BJ (cell line): ENCODE measurements around the gene SULF2. TPM values are rescaled to one million over a fixed set of nuclear protein-coding genes. Genes with fewer than 3 reads are reported as not detected.

Experiments used
- CTCF ChIA-PET: fragments of 350-600 bp; formaldehyde crosslinking; extraction: SDS; loops from one replicate; lab custom pipeline; 2021; ENCODE audit warnings: antibody characterized with exemption, inconsistent platforms; lab: Yijun Ruan, JAX
- POLR2A ChIA-PET: fragments of 300-600 bp; sonication (Branson Sonifier 250); formaldehyde crosslinking; extraction: SDS; loops from one replicate; lab custom pipeline; 2021; ENCODE audit warnings: antibody characterized with exemption; lab: Charles Lee
- DNase-seq: peaks from one replicate; pipeline ENCODE4 v3.0.0-alpha.2; 2011; ENCODE audit warnings: low read depth
- H3K27me3 ChIP-seq: 2 replicates; pipeline ENCODE4 v1.6.0; 2011; ENCODE audit warnings: low read length; ENCODE audit not compliant: control insufficient read depth, insufficient read depth
- H3K36me3 ChIP-seq: 2 replicates; pipeline ENCODE4 v1.5.1; 2011; ENCODE audit warnings: low read length; ENCODE audit not compliant: control insufficient read depth, insufficient read depth
- H3K4me3 ChIP-seq: 2 replicates; pipeline ENCODE4 v1.5.1; 2011; ENCODE audit warnings: low read depth, mild to moderate bottlenecking, control low read depth, low read length
- CTCF ChIP-seq: IDR thresholded peaks from 2 replicates; pipeline ENCODE4 v1.5.1; 2011; ENCODE audit warnings: low read depth, mild to moderate bottlenecking, control low read depth, inconsistent platforms, low read length, moderate library complexity; ENCODE audit not compliant: insufficient read depth
- polyA plus RNA-seq: library from polyadenylated mRNA; depleted of rRNA; stranded (reverse); fragments of >200 nt; gene quantifications from 2 replicates; pipeline ENCODE4 v1.2.3, GENCODE V29; 2011

The SULF2 gene
- polyA plus RNA-seq, 1 experiment: 13.2 TPM

DNA sequence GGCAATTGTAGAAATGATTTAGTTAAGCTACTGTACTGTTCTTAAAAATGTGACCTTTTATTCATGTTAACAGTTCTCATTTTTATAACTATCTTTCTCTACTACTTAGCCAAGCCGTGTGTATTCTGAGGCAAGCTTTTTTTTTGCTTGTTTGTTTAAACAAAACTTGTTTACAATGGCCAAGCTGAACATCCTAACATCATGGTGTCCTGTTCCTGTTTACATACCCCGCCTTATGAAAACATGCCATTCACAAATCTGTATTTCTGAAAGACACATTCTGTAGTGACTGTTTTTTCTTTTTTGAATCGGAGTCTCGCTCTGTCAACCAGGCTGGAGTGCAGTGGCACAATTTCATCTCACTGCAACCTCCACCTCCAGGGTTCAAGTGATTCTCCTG is 142.7 kb downstream of the SULF2 start:
- CTCF ChIA-PET: interaction anchor here (0.9 kb wide), 1 partner anchor 10 kb away, joined by 4 read pairs; no protein-coding TSS in a partner anchor
- no peak for TF ChIP-seq CTCF
- POLR2A ChIA-PET: no interaction called here

DNA sequence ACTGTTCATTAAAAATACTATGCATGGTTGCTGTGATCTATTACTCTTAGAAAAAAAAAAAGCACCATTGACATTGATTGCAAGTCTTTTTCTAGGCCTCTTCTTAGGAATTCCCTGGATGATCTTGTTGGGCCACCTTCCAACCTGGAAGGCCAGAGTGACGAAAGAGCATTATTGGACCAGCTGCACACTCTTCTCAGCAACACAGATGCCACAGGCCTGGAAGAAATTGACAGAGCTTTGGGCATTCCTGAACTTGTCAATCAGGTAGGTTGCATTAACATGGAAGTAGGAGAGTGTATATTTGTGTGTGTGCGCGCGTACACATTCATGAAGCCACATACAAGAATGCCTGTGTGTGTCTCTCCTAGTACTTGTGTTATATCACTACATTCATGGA is 143.2 kb downstream of the SULF2 start:
- CTCF ChIA-PET: interaction anchor here (0.9 kb wide), 1 partner anchor 10 kb away, joined by 4 read pairs; no protein-coding TSS in a partner anchor
- Histone ChIP-seq H3K36me3 (peaks cover 8% of the 10 kb centered on the region), H3K27me3 (no peaks in the 10 kb centered on the region), H3K4me3 (no peak overlapping the region)
- no peak for TF ChIP-seq CTCF
- POLR2A ChIA-PET: no interaction called here
- DNase-seq: no peak

More for the DNA sequence above, 142.7 kb downstream of the SULF2 start:
- H3K4me3 ChIP-seq: no peak overlapping the region
- DNase-seq: no peak
- peaks cover 8% of the 10 kb centered on the region for H3K36me3 ChIP-seq
- H3K27me3 ChIP-seq: no peaks in the 10 kb centered on the region

- ChIA-PET POLR2A (no interaction called here), CTCF (no interaction called here)
- no peak overlapping the region for H3K4me3 ChIP-seq
- DNase-seq: no peak
- no peaks in the 10 kb centered on the region for H3K27me3 ChIP-seq
- H3K36me3 ChIP-seq: peaks cover 13% of the 10 kb centered on the region
- no peak for TF ChIP-seq CTCF
These were observed 146.4 kb downstream of the SULF2 start for GRCh38 chr20:47638851-47639250.

- POLR2A ChIA-PET: no interaction called here
- no peak for DNase-seq
- no peak for TF ChIP-seq CTCF
- Histone ChIP-seq H3K36me3 (peaks cover 13% of the 10 kb centered on the region), H3K27me3 (no peaks in the 10 kb centered on the region), H3K4me3 (no peak overlapping the region)
- CTCF ChIA-PET: no interaction called here
These were observed 150.0 kb downstream of the SULF2 start for GRCh38 chr20:47635256-47635655.

GRCh38 chr20:47631078-47631477 is 154.2 kb downstream of the SULF2 start:
- DNase-seq: no peak
- H3K4me3 ChIP-seq: no peak overlapping the region
- no peak for TF ChIP-seq CTCF
- no peaks in the 10 kb centered on the region for H3K27me3 ChIP-seq
- peaks cover 12% of the 10 kb centered on the region for H3K36me3 ChIP-seq
- CTCF ChIA-PET: interaction anchor here (1.8 kb wide), 1 partner anchor 990 kb away, joined by 4 read pairs; no protein-coding TSS in a partner anchor
- POLR2A ChIA-PET: no interaction called here
